OCI-LY3 (cell line): ENCODE data around the gene CEP350.

Experiments used
- H2AFZ ChIP-seq: fragments of 200-600, 300-600 bp; shearing (Covaris generic); 2 replicates; pipeline ENCODE4 v1.6.0; 2014; ENCODE audit warnings: antibody characterized with exemption, low read depth, low read length
- H3K27ac ChIP-seq: fragments of 200-600, 300-600 bp; sonication (generic); 2 replicates; pipeline ENCODE4 v1.5.1; 2014; ENCODE audit warnings: mild to moderate bottlenecking, low read length, moderate library complexity, mixed read lengths
- H3K27me3 ChIP-seq: fragments of 200-600, 300-600 bp; sonication (generic); 2 replicates; pipeline ENCODE4 v1.6.1; 2014; ENCODE audit warnings: low read depth, low read length, mixed read lengths
- H3K36me3 ChIP-seq: fragments of 200-600, 300-600 bp; sonication (generic); replicated peaks from 2 replicates; pipeline ENCODE3; 2014; ENCODE audit warnings: low read depth, low read length, mixed read lengths
- H3K4me1 ChIP-seq: fragments of 300-600, 200-600 bp; sonication (generic); 2 replicates; pipeline ENCODE4 v1.6.1; 2014; ENCODE audit warnings: low read length, mixed read lengths
- H3K4me2 ChIP-seq: fragments of 200-600, 300-600 bp; sonication (generic); 2 replicates; pipeline ENCODE4 v1.6.1; 2014; ENCODE audit warnings: low read length, mixed read lengths
- H3K4me3 ChIP-seq: fragments of 300-600, 200-600 bp; sonication (generic); 2 replicates; pipeline ENCODE4 v1.5.1; 2014; ENCODE audit warnings: antibody characterized with exemption, mild to moderate bottlenecking, low read length, moderate library complexity
- H3K79me2 ChIP-seq: fragments of 300-600, 200-600 bp; shearing (Covaris generic); 2 replicates; pipeline ENCODE4 v1.6.1; 2014; ENCODE audit warnings: mild to moderate bottlenecking, low read length, mixed read lengths
- H3K9ac ChIP-seq: fragments of 300-600, 200-600 bp; shearing (Covaris generic); 2 replicates; pipeline ENCODE4 v1.6.0; 2014; ENCODE audit warnings: mild to moderate bottlenecking, low read length, moderate library complexity
- H3K9me3 ChIP-seq: fragments of 200-600, 300-600 bp; shearing (Covaris generic); 2 replicates; pipeline ENCODE4 v1.6.1; 2014; ENCODE audit warnings: low read length, mixed read lengths; ENCODE audit not compliant: insufficient read depth
- H4K20me1 ChIP-seq: fragments of 200-600, 300-600 bp; sonication (generic); 2 replicates; pipeline ENCODE4 v1.6.1; 2016; ENCODE audit warnings: low read length, mixed read lengths; ENCODE audit not compliant: insufficient read depth
- EZH2phosphoT487 ChIP-seq: fragments of 200-600 bp; shearing (Covaris generic); IDR thresholded peaks from 2 replicates; pipeline ENCODE4 v1.6.1; 2018; ENCODE audit warnings: antibody characterized with exemption, mixed run types, low read depth
- TF ChIP-seq, protein P1 (sequence below): fragments of 200-600, 300-600 bp; sonication (generic); IDR thresholded peaks from 2 replicates; pipeline ENCODE4 v1.5.1; 2014; ENCODE audit warnings: antibody characterized with exemption, low read length, low read depth

The CEP350 gene

DNA sequence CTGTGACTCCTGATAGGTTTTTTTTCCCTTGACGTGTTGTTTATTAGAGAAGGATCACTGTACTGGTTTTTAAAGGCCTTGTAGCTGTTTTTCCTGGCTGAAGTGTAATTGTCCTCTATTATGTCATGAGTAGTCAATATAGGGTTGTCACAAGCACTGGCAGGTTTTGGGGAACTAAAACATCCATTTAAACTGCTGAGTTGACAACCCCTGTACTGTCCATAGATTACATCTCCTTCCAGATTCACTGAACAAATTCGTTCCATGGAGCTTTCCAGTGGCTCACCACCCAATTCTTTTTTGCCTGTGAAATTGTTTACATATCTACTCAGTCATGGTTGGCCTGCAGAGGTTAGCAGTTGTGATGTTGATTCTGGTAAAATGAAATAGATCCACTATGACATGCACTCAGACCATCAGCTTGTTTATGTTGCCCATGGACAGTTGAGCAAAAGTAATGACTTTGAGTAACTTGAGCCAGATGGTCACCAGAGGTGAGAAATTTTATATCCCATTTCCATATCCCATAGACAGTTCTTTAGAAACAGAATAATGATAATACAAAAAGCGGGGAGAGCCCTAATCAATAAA, 140.2 kb downstream of the CEP350 start:
- Histone ChIP-seq H3K4me2 (no peak overlapping the region), H4K20me1 (no peaks in the 10 kb centered on the region), H3K27ac (no peak overlapping the region), H3K36me3 (peaks cover 42% of the 10 kb centered on the region), H3K4me1 (no peaks in the 10 kb centered on the region), H2AFZ (no peak overlapping the region), H3K4me3 (no peak overlapping the region), H3K27me3 (no peaks in the 10 kb centered on the region), H3K79me2 (no peaks in the 10 kb centered on the region), H3K9me3 (no peaks in the 10 kb centered on the region), H3K9ac (no peak overlapping the region)
- no peak for TF ChIP-seq EZH2phosphoT487
- TF ChIP-seq, protein P1, sequence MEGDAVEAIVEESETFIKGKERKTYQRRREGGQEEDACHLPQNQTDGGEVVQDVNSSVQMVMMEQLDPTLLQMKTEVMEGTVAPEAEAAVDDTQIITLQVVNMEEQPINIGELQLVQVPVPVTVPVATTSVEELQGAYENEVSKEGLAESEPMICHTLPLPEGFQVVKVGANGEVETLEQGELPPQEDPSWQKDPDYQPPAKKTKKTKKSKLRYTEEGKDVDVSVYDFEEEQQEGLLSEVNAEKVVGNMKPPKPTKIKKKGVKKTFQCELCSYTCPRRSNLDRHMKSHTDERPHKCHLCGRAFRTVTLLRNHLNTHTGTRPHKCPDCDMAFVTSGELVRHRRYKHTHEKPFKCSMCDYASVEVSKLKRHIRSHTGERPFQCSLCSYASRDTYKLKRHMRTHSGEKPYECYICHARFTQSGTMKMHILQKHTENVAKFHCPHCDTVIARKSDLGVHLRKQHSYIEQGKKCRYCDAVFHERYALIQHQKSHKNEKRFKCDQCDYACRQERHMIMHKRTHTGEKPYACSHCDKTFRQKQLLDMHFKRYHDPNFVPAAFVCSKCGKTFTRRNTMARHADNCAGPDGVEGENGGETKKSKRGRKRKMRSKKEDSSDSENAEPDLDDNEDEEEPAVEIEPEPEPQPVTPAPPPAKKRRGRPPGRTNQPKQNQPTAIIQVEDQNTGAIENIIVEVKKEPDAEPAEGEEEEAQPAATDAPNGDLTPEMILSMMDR = no peak

DNA sequence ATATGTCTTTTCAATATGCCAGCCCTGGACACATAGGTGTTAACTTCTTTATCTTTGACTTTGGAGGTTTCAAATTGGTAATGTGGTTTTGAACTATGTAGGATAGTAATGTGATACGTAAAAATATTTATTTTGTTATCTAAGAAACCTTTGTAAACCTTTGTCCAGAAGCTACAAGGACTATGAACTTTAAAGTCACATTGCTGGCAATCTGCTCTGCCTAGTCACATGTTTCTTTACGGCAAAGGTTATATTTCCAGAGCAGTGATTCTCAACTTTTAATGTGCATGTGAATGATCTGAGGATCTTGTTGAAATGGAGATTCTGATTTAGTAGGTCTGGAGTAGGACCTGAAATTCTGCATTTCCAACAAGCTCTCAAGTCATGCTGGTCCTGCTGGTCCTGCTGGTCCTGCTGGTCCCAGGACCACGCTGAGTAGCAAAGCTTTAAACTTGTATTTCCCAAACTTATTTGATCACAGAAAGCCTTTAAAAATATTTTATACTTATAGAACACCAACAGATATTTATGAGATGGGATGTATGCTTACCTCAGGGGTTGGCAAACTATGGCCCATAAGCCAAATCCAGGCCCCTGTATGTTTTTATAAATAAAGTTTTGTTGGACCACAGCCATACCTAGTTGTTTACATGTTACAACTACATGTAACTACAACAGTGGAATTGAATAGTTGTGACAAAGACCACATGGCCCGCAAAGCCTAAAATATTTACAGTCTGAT, 142.1 kb downstream of the CEP350 start:
- Histone ChIP-seq H4K20me1 (no peaks in the 10 kb centered on the region), H3K79me2 (no peaks in the 10 kb centered on the region), H3K4me1 (no peaks in the 10 kb centered on the region), H2AFZ (no peak overlapping the region), H3K27me3 (no peaks in the 10 kb centered on the region), H3K27ac (no peak overlapping the region), H3K9ac (no peak overlapping the region), H3K4me3 (no peak overlapping the region), H3K9me3 (no peaks in the 10 kb centered on the region), H3K36me3 (peaks cover 45% of the 10 kb centered on the region), H3K4me2 (no peak overlapping the region)
- TF ChIP-seq, protein P1 = no peak
- no peak for TF ChIP-seq EZH2phosphoT487

DNA sequence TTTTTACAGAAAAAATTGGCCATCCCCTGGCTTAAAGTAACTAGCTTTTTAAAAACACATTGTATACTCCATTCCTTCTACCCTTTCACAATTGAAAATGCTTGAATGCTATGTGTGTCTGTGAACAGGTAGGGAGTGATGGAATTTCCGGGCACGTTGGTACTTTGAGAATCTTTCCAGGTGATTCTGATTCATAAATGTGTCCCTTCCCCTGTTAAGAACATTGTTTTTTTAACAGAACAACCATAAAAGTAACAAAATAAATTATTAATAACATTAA, 142.7 kb downstream of the CEP350 start:
- H3K27ac ChIP-seq = no peak overlapping the region
- H3K27me3 ChIP-seq = no peaks in the 10 kb centered on the region
- H3K4me2 ChIP-seq = no peak overlapping the region
- no peaks in the 10 kb centered on the region for H3K4me1 ChIP-seq
- H2AFZ ChIP-seq = no peak overlapping the region
- H4K20me1 ChIP-seq = no peaks in the 10 kb centered on the region
- no peak overlapping the region for H3K9ac ChIP-seq
- H3K9me3 ChIP-seq = no peaks in the 10 kb centered on the region
- peaks cover 40% of the 10 kb centered on the region for H3K36me3 ChIP-seq
- no peak for TF ChIP-seq EZH2phosphoT487
- TF ChIP-seq, protein P1 = no peak
- H3K79me2 ChIP-seq = no peaks in the 10 kb centered on the region
- no peak overlapping the region for H3K4me3 ChIP-seq

DNA sequence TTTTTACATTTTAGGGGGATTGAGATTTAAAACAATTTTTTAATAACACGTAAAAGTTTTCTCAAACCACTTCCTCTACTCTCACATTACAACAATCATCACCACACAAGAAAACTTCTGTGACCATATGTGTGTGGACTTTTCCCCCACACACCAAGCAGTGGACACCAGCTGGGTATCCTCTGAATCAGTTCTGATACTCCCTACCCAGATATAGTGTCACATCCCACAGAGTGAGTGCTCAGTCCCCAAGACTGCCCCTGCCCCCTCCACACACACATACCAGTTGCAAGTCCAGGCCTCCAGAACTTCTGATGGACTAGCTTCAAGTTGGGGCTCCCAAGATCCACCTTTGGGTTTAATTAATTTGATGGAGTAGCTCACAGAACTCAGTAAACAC, 146.8 kb downstream of the CEP350 start:
- TF ChIP-seq EZH2phosphoT487 = no peak
- TF ChIP-seq, protein P1 = no peak
- no peaks in the 10 kb centered on the region for H3K9me3 ChIP-seq
- H3K9ac ChIP-seq = no peak overlapping the region
- no peaks in the 10 kb centered on the region for H3K4me1 ChIP-seq
- no peaks in the 10 kb centered on the region for H3K27me3 ChIP-seq
- no peak overlapping the region for H3K4me2 ChIP-seq
- no peak overlapping the region for H3K4me3 ChIP-seq
- peaks cover 27% of the 10 kb centered on the region for H3K36me3 ChIP-seq
- no peaks in the 10 kb centered on the region for H4K20me1 ChIP-seq
- H3K79me2 ChIP-seq = no peaks in the 10 kb centered on the region
- H3K27ac ChIP-seq = no peak overlapping the region
- no peak overlapping the region for H2AFZ ChIP-seq
